Gastroesophageal sphincter (tissue), 4 donors: Measurements from ENCODE around the gene ALOX12. TPM values are rescaled to one million over a fixed set of nuclear protein-coding genes. Genes with fewer than 3 reads are reported as not detected.

Experiments
- ATAC-seq: fragments of 150-250 bp; one replicate; pipeline ENCODE4 v1.9.1; 2016; ENCODE audit warnings: mild to moderate bottlenecking, moderate library complexity
- H3K27ac ChIP-seq, 4 donors: fragments of 200-600 bp; sonication (generic) in 3 of 4; 1 replicate in 3 of 4; 2 replicates in 1 of 4; pipeline ENCODE4 v1.5.1; 2016 to 2019
- H3K27me3 ChIP-seq: fragments of 200-600 bp; sonication (generic); one replicate; pipeline ENCODE4 v1.5.1; 2019
- H3K36me3 ChIP-seq, 2 donors: fragments of 200-600 bp; sonication (generic); one replicate each; pipeline ENCODE4 v1.5.1; 2019; ENCODE audit warnings: control low read depth in 1 of 2
- H3K4me1 ChIP-seq, 3 donors: fragments of 200-600 bp; sonication (generic); 1 replicate in 2 of 3; 2 replicates in 1 of 3; pipeline ENCODE4 v1.5.1; 2016 to 2019; ENCODE audit warnings: control low read depth in 2 of 3
- H3K4me3 ChIP-seq, 2 donors: fragments of 200-600 bp; sonication (generic); one replicate each; pipeline ENCODE4 v1.5.1; 2019; ENCODE audit warnings: mild to moderate bottlenecking in 1 of 2, moderate library complexity in 1 of 2
- H3K9me3 ChIP-seq, 3 donors: fragments of 200-600 bp; sonication (generic); one replicate each; pipeline ENCODE4 v1.5.1; 2017 to 2019; ENCODE audit warnings: control low read depth in 2 of 3
- CTCF ChIP-seq, 4 experiments: fragments of 200-600 bp in 2 of 4; fragments of 450-650 bp in 2 of 4; sonication (generic) in 1 of 4; IDR thresholded peaks; one replicate each; pipeline ENCODE4 v1.5.1; 2017 to 2019; ENCODE audit warnings: antibody characterized with exemption in 4 of 4, mild to moderate bottlenecking in 2 of 4, moderate library complexity in 2 of 4
- EP300 ChIP-seq: sonication (generic); formaldehyde crosslinking; IDR thresholded peaks from one replicate; pipeline ENCODE4 v1.6.1; 2017; ENCODE audit warnings: antibody characterized with exemption, mild to moderate bottlenecking
- POLR2A ChIP-seq, 2 donors: fragments of 450-650 bp; IDR thresholded peaks; one replicate each; pipeline ENCODE4 v1.6.1; 2017; ENCODE audit warnings: antibody characterized with exemption in 2 of 2, mild to moderate bottlenecking in 2 of 2, moderate library complexity in 1 of 2
- POLR2AphosphoS5 ChIP-seq: sonication (generic); formaldehyde crosslinking; IDR thresholded peaks from one replicate; pipeline ENCODE4 v1.6.1; 2017; ENCODE audit warnings: antibody characterized with exemption
- WGBS, 2 donors: methylation state at CpG; one replicate each; pipeline ENCODE4 v1.1.5; 2018; ENCODE audit warnings: low coverage in 1 of 2; 5-methylcytosine and 5-hydroxymethylcytosine counted together
- total RNA-seq, 4 donors: library from RNA; depleted of rRNA; stranded (reverse); fragments of >200 nt; gene quantifications; one replicate each; pipeline ENCODE4 v1.1.0, GENCODE V29; 2016

Gene ALOX12
- total RNA-seq, 4 donors from 2014 or later: 0.19 to 0.62 TPM; not detected in 2

GRCh38 chr17:7029659-7030058 lies 33.8 kb downstream of the ALOX12 start:
- Histone ChIP-seq H3K27ac (peak overlapping the region in 3 of 4 donors; percentile 19 to 45 (median 33)), H3K36me3 (no peaks in the 10 kb centered on the region), H3K9me3 (no peaks in the 10 kb centered on the region), H3K4me3 (no peak overlapping the region), H3K4me1 (peaks cover 0 to 5% (median 0%) of the 10 kb centered on the region in 3 donors), H3K27me3 (peaks cover 15% of the 10 kb centered on the region)
- TF ChIP-seq POLR2AphosphoS5 (peak; percentile 6), EP300 (no peak)
- WGBS, 2 donors: 74 to 100% methylated on average over 1 to 6 of the region's 8 CpGs
- peak; percentile 48 for ATAC-seq

- ATAC-seq: peak; percentile 32
- Histone ChIP-seq H3K27me3 (peaks cover 22% of the 10 kb centered on the region), H3K36me3 (no peaks in the 10 kb centered on the region), H3K9me3 (no peaks in the 10 kb centered on the region), H3K27ac (peak overlapping the region in 3 of 4 donors; percentile 78 to 81 (median 78)), H3K4me3 (peak overlapping the region; percentile 35 to 58), H3K4me1 (peaks cover 0 to 19% (median 13%) of the 10 kb centered on the region in 3 donors)
- WGBS, 2 donors: 0 to 8% methylated on average over 1 to 6 of the region's 7 CpGs
- TF ChIP-seq CTCF (IDR thresholded peaks at IDR 0.05) (peak in 1 of 4 experiments; percentile 16), EP300 (no peak)
Measured at GRCh38 chr17:7034955-7035590, 39.2 kb downstream of the ALOX12 start.

- ATAC-seq: peak; percentile 94
- H3K4me1 ChIP-seq: peaks cover 0 to 19% (median 13%) of the 10 kb centered on the region in 3 donors
- TF ChIP-seq EP300: no peak
- TF ChIP-seq POLR2A (IDR thresholded peaks at IDR 0.05): peak in 1 of 2 donors; percentile 31
- no peak for TF ChIP-seq CTCF (IDR thresholded peaks at IDR 0.05)
- peak; percentile 16 for TF ChIP-seq POLR2AphosphoS5
- H3K9me3 ChIP-seq: no peaks in the 10 kb centered on the region
- H3K4me3 ChIP-seq: peak within 1 kb of the TSS; percentile 35 to 58
- peak within 1 kb of the TSS in 3 of 4 donors; percentile 78 to 81 (median 78) for H3K27ac ChIP-seq
- 0% methylated on average over 9 of the region's 52 CpGs; no CpG with 5 or more reads in 1 of the 2 donors for WGBS, 2 donors
- H3K27me3 ChIP-seq: peaks cover 22% of the 10 kb centered on the region
- H3K36me3 ChIP-seq: no peaks in the 10 kb centered on the region
Measured at GRCh38 chr17:7035591-7036368, 39.9 kb downstream of the ALOX12 start, which contains the start of gene SLC16A13. Gene SLC16A13 (plus strand): TSS chr17:7036015. CDS start chr17:7036383, 368 bp downstream.

- H3K4me1 ChIP-seq: peaks cover 0 to 34% (median 23%) of the 10 kb centered on the region in 3 donors
- no peak overlapping the region for H3K27ac ChIP-seq
- no peak overlapping the region for H3K4me3 ChIP-seq
- ATAC-seq: no peak
- H3K9me3 ChIP-seq: no peaks in the 10 kb centered on the region
- 85% methylated on average over 15 of the region's 19 CpGs; no CpG with 5 or more reads in 1 of the 2 donors for WGBS, 2 donors
- no peaks in the 10 kb centered on the region for H3K36me3 ChIP-seq
- H3K27me3 ChIP-seq: peaks cover 42% of the 10 kb centered on the region
- TF ChIP-seq POLR2AphosphoS5 (no peak), EP300 (no peak), CTCF (IDR thresholded peaks at IDR 0.05) (no peak), POLR2A (IDR thresholded peaks at IDR 0.05) (no peak)
Measured at GRCh38 chr17:7038025-7038862, 42.4 kb downstream of the ALOX12 start.

- Histone ChIP-seq H3K4me3 (no peak overlapping the region), H3K27ac (no peak overlapping the region), H3K36me3 (no peaks in the 10 kb centered on the region), H3K4me1 (peaks cover 0 to 44% (median 31%) of the 10 kb centered on the region in 3 donors), H3K27me3 (peaks cover 58% of the 10 kb centered on the region), H3K9me3 (no peaks in the 10 kb centered on the region)
- no peak for TF ChIP-seq EP300
- no peak for TF ChIP-seq POLR2A (IDR thresholded peaks at IDR 0.05)
- no peak for TF ChIP-seq POLR2AphosphoS5
- no peak for TF ChIP-seq CTCF (IDR thresholded peaks at IDR 0.05)
- no peak for ATAC-seq
- 79 to 94% methylated on average over 2 to 3 of the region's 5 CpGs for WGBS, 2 donors
Measured at GRCh38 chr17:7039832-7040231, 44.0 kb downstream of the ALOX12 start.
